Uterus (tissue), 4 donors: ENCODE results near the gene RS1. TPM values are rescaled to one million over a fixed set of nuclear protein-coding genes. Genes with fewer than 3 reads are reported as not detected.

ENCODE experiments used
- DNase-seq, 2 donors: peaks; one replicate each; pipeline ENCODE4 v3.0.0-alpha.2; 2019 to 2020
- H3K27ac ChIP-seq, 2 donors: fragments of 200-600 bp; sonication (generic); 1 replicate in 1 of 2; 2 replicates in 1 of 2; pipeline ENCODE4 v1.5.1; 2016 to 2018
- H3K27me3 ChIP-seq, 2 donors: fragments of 200-600 bp; sonication (generic); one replicate each; pipeline ENCODE4 v1.5.1; 2018 to 2019; ENCODE audit warnings: control low read depth in 1 of 2
- H3K36me3 ChIP-seq, 2 donors: fragments of 200-600 bp; sonication (generic); one replicate each; pipeline ENCODE4 v1.5.1; 2019; ENCODE audit warnings: control low read depth in 1 of 2
- H3K4me1 ChIP-seq, 2 donors: fragments of 200-600 bp; sonication (generic); one replicate each; pipeline ENCODE4 v1.5.1; 2018 to 2019; ENCODE audit warnings: control low read depth in 1 of 2
- H3K4me3 ChIP-seq, 2 donors: fragments of 200-600 bp; sonication (generic); 1 replicate in 1 of 2; 2 replicates in 1 of 2; pipeline ENCODE4 v1.5.1; 2018 to 2019; ENCODE audit warnings: mild to moderate bottlenecking in 1 of 2
- H3K9me3 ChIP-seq, 2 donors: fragments of 200-600 bp; sonication (generic); one replicate each; pipeline ENCODE4 v1.5.1; 2019; ENCODE audit warnings: control low read depth in 1 of 2
- CTCF ChIP-seq, 4 experiments: fragments of 200-600 bp in 2 of 4; fragments of 450-650 bp in 2 of 4; sonication (generic) in 2 of 4; IDR thresholded peaks; one replicate each; pipeline ENCODE4 v1.5.1; 2016 to 2019; ENCODE audit warnings: antibody characterized with exemption in 4 of 4, mild to moderate bottlenecking in 2 of 4, moderate library complexity in 1 of 4
- POLR2A ChIP-seq, 2 donors: fragments of 450-650 bp; IDR thresholded peaks; one replicate each; pipeline ENCODE4 v1.6.1; 2016; ENCODE audit warnings: antibody characterized with exemption in 2 of 2, mild to moderate bottlenecking in 1 of 2, moderate library complexity in 1 of 2
- intact Hi-C: fragments of 100-400 bp; cut with DNase I; formaldehyde crosslinking; loops from one replicate; pipeline ENCODE4 v1.15.1; 2023; ENCODE audit warnings: low total_unique reads
- total RNA-seq, 4 donors: library from RNA; depleted of rRNA in 3 of 4; stranded (reverse); fragments of >200 nt in 3 of 4; gene quantifications; one replicate each; pipeline versions ENCODE4 v1.1.0 to v1.2.4, GENCODE V29; 2014 to 2023
- donor health status: DM: yes; HTN: yes; CAD: no.

RS1 gene
- total RNA-seq, 4 donors from 2014 or later, result not detected

GRCh38 chrX:18624599-18624998 is 47.3 kb downstream of the RS1 start:
- no peak for DNase-seq
- H3K4me3 ChIP-seq, result no peak overlapping the region
- no peaks in the 10 kb centered on the region for H3K27me3 ChIP-seq
- no peaks in the 10 kb centered on the region for H3K4me1 ChIP-seq
- intact Hi-C loops, result no loop called here
- no peaks in the 10 kb centered on the region for H3K36me3 ChIP-seq
- no peak for TF ChIP-seq CTCF (IDR thresholded peaks at IDR 0.05)
- TF ChIP-seq POLR2A (IDR thresholded peaks at IDR 0.05), result no peak
- no peak overlapping the region for H3K27ac ChIP-seq
- no peaks in the 10 kb centered on the region for H3K9me3 ChIP-seq

- no peak overlapping the region for H3K27ac ChIP-seq
- H3K36me3 ChIP-seq, result no peaks in the 10 kb centered on the region
- DNase-seq, result no peak
- intact Hi-C loops, result no loop called here
- no peaks in the 10 kb centered on the region for H3K4me1 ChIP-seq
- TF ChIP-seq POLR2A (IDR thresholded peaks at IDR 0.05) (no peak), CTCF (IDR thresholded peaks at IDR 0.05) (no peak)
- H3K27me3 ChIP-seq, result no peaks in the 10 kb centered on the region
- no peak overlapping the region for H3K4me3 ChIP-seq
- H3K9me3 ChIP-seq, result no peaks in the 10 kb centered on the region
Measured at GRCh38 chrX:18620349-18620748, 51.6 kb downstream of the RS1 start.

GRCh38 chrX:18619288-18619687 is 52.6 kb downstream of the RS1 start:
- Histone ChIP-seq H3K4me3 (no peak overlapping the region), H3K36me3 (no peaks in the 10 kb centered on the region), H3K9me3 (no peaks in the 10 kb centered on the region), H3K27ac (no peak overlapping the region), H3K4me1 (no peaks in the 10 kb centered on the region), H3K27me3 (no peaks in the 10 kb centered on the region)
- TF ChIP-seq POLR2A (IDR thresholded peaks at IDR 0.05), result no peak
- no peak for TF ChIP-seq CTCF (IDR thresholded peaks at IDR 0.05)
- intact Hi-C loops, result no loop called here
- DNase-seq, result no peak

- no peaks in the 10 kb centered on the region for H3K4me1 ChIP-seq
- no peaks in the 10 kb centered on the region for H3K9me3 ChIP-seq
- intact Hi-C loops, result no loop called here
- TF ChIP-seq CTCF (IDR thresholded peaks at IDR 0.05), result no peak
- TF ChIP-seq POLR2A (IDR thresholded peaks at IDR 0.05), result no peak
- no peaks in the 10 kb centered on the region for H3K27me3 ChIP-seq
- DNase-seq, result no peak
- H3K4me3 ChIP-seq, result no peak overlapping the region
- H3K36me3 ChIP-seq, result no peaks in the 10 kb centered on the region
- H3K27ac ChIP-seq, result no peak overlapping the region
Measured at GRCh38 chrX:18617407-18617750, 54.5 kb downstream of the RS1 start.

GRCh38 chrX:18616688-18617406 is 55.1 kb downstream of the RS1 start:
- H3K4me1 ChIP-seq, result no peaks in the 10 kb centered on the region
- H3K27me3 ChIP-seq, result no peaks in the 10 kb centered on the region
- no peak overlapping the region for H3K4me3 ChIP-seq
- no peak overlapping the region for H3K27ac ChIP-seq
- DNase-seq, result no peak
- no peaks in the 10 kb centered on the region for H3K36me3 ChIP-seq
- TF ChIP-seq POLR2A (IDR thresholded peaks at IDR 0.05), result no peak
- TF ChIP-seq CTCF (IDR thresholded peaks at IDR 0.05), result no peak
- H3K9me3 ChIP-seq, result no peaks in the 10 kb centered on the region
- intact Hi-C loops, result no loop called here
